HEK293T (cell line): ENCODE measurements around the gene TXNDC11.

ENCODE experiments used
- BHLHE40 ChIP-seq: fragments of 450-650 bp; IDR thresholded peaks from 2 replicates; pipeline ENCODE4 v1.6.1; 2016; ENCODE audit warnings: mild to moderate bottlenecking, moderate library complexity, borderline replicate concordance
- ELF4 ChIP-seq: fragments of 450-650 bp; IDR thresholded peaks from 2 replicates; pipeline ENCODE4 v1.6.1; 2017; ENCODE audit warnings: antibody characterized with exemption
- FOXK2 ChIP-seq: fragments of 450-650 bp; IDR thresholded peaks from 2 replicates; pipeline ENCODE4 v1.6.1; 2016; ENCODE audit warnings: mild to moderate bottlenecking
- FOXM1 ChIP-seq: fragments of 450-650 bp; IDR thresholded peaks from 2 replicates; pipeline ENCODE4 v1.6.1; 2017; ENCODE audit warnings: mild to moderate bottlenecking, borderline replicate concordance
- L3MBTL2 ChIP-seq: fragments of 450-650 bp; conservative IDR thresholded peaks from 2 replicates; pipeline ENCODE4 v1.6.1; 2016; ENCODE audit warnings: mild to moderate bottlenecking
- SP1 ChIP-seq: fragments of 450-650 bp; IDR thresholded peaks from 2 replicates; pipeline ENCODE4 v1.6.1; 2017
- SUZ12 ChIP-seq: fragments of 450-650 bp; IDR thresholded peaks from 2 replicates; pipeline ENCODE4 v1.6.1; 2016; ENCODE audit warnings: mild to moderate bottlenecking
- TARDBP ChIP-seq: fragments of 450-650 bp; IDR thresholded peaks from 2 replicates; pipeline ENCODE4 v1.6.1; 2016
- ZNF384 ChIP-seq: fragments of 450-650 bp; IDR thresholded peaks from 2 replicates; pipeline ENCODE4 v1.6.1; 2016

GRCh38 chr16:11750056-11750455 lies 7.4 kb upstream of the TXNDC11 start:
- TF ChIP-seq FOXM1 = no peak
- no peak for TF ChIP-seq TARDBP
- TF ChIP-seq SP1 = no peak
- no peak for TF ChIP-seq FOXK2
- TF ChIP-seq ELF4 = no peak
- no peak for TF ChIP-seq ZNF384
- no peak for TF ChIP-seq SUZ12
- no peak for TF ChIP-seq L3MBTL2
- no peak for TF ChIP-seq BHLHE40
